SHP77 (cell line): ENCODE data around the gene LCN9.
"Not testable (repeated sequence)": the region's sequence is repeated elsewhere in the genome, so short reads cannot be mapped to it uniquely, and the experiment has no call there.

Source experiments
- DNase-seq, 2 experiments: peaks; one replicate each; lab custom pipeline; 2025; lab: John Stamatoyannopoulos, UW

The LCN9 gene

GRCh38 chr9:135647884-135648283 lies 15.2 kb upstream of the LCN9 start:
- DNase-seq = no peak

DNA sequence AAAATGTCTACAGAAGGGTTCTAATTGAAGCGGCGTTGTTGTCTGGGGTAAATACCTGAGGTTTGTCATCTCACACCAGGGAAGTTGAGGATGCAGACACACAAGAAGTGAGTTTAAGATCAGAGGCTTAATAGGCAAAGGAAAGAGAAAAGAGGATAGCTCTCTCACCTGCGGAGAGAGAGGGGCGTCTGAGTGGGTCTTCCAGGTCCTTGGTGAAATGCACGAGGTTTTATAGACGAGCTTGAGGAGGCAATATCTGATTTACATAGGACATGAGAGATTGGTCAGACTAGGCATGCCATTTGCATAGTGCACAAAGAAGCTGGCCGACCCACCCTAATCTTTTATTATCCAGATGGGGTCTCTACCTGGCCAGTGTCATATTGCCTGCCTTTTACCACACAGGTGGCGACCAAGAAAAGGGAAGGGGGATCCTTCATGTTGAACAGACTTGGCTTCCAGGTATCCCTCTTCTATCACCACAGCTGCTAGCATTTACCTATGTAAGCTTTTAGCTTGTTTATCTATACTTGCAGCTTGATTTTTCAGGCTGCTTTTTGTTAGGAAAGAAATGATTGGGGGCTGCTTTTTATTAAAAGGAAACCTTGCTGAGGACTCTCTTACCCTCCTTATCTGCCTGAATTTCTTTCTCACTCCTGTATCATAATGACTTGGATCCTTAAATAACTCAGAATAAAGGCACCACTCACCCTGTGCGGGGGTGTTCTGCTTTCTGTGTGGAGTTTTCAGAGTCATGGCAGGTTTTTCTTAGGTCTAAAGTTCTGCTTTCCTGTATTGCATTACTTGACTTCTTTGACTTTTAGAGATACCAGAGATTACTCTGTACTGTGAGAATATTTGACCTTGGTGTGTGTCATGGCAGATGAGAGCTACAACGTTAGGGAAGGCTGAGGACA lies 14.4 kb upstream of the LCN9 start:
- DNase-seq = no peak

- no peak for DNase-seq
Observed at GRCh38 chr9:135649508-135649907, 13.6 kb upstream of the LCN9 start.

DNA sequence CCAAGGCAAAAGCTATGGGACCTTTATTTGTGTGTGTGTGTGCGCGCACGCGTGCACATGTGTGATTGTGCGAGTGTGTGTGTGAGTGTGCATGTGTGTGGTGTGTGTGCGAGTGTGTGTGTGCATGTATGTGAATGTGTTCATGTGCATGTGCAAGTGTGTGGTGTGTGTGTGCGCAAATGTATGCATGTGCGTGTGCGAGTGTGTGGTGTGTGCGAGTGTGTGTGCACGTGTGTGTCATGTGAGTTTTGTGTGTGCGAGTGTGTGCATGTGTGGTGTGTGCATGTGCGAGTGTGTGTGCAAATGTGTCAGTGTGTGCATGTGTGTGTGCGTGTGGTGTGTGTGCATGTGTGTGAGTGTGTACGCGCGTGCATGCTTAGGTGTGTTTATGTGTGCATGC lies 12.7 kb upstream of the LCN9 start:
- DNase-seq = no peak

GRCh38 chr9:135655317-135655716 lies 7.8 kb upstream of the LCN9 start:
- DNase-seq = no peak

DNA sequence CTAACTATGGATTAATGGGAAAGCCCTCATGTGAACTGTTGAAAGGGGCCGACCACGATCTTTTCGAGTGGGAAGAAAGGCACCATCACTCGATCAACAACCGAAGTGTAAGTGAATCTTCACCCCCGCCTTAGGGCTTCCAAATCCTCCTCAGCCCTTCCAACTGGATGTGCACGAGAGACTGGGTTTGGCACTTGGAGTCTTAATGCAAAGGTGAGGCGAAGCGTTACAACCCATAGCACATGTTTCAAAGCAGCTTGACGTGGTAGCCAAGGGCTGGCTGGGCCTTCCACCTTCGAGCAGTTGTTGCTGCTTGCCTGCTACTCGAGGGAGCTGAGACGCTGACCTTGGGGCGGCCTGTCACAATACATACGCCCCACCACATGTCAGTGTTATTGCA lies 5.7 kb upstream of the LCN9 start:
- DNase-seq = no peak

- DNase-seq = no peak
Observed at GRCh38 chr9:135659252-135659651, 3.9 kb upstream of the LCN9 start.

GRCh38 chr9:135660407-135660806 lies 2.7 kb upstream of the LCN9 start:
- DNase-seq = no peak

GRCh38 chr9:135661816-135662560 lies 1.1 kb upstream of the LCN9 start:
- no peak for DNase-seq

DNA sequence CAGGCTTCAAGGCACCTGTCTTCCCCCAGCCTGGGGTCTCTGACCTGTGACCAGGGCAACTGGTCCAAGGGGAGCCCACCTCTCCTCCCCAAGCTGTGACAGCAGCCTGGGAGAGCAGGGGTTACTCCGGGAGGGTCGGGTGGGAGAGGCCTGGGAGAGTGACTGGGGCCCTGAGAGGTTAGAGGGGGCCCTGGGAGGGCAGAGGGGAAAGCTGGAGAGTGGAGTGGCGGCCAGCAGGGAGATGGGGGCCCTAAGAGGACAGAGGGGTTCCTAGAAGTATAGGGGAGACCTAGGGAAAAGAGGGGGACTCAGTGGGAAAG lies 302 bp downstream of the LCN9 start:
- DNase-seq = no peak

DNA sequence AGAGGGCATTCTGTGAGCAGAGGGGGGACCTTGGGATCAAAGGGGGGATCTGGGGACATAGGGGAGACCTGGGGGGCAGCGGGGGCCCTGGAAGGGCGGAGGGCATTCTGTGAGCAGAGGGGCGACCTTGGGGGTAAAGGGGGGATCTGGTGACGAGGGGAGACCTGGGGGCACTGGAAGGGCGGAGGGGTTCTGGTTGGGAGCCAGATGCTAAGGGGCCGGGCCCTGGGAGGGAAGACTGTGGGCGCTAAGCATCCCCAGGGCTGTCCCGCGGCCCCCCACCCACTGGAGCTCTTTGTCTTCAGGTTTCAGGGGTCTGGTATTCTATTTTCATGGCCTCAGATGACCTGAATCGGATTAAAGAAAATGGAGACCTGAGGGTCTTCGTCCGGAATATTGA lies 748 bp downstream of the LCN9 start:
- no peak for DNase-seq

- no peak for DNase-seq
Observed at GRCh38 chr9:135664266-135664665, 1.2 kb downstream of the LCN9 start.

DNA sequence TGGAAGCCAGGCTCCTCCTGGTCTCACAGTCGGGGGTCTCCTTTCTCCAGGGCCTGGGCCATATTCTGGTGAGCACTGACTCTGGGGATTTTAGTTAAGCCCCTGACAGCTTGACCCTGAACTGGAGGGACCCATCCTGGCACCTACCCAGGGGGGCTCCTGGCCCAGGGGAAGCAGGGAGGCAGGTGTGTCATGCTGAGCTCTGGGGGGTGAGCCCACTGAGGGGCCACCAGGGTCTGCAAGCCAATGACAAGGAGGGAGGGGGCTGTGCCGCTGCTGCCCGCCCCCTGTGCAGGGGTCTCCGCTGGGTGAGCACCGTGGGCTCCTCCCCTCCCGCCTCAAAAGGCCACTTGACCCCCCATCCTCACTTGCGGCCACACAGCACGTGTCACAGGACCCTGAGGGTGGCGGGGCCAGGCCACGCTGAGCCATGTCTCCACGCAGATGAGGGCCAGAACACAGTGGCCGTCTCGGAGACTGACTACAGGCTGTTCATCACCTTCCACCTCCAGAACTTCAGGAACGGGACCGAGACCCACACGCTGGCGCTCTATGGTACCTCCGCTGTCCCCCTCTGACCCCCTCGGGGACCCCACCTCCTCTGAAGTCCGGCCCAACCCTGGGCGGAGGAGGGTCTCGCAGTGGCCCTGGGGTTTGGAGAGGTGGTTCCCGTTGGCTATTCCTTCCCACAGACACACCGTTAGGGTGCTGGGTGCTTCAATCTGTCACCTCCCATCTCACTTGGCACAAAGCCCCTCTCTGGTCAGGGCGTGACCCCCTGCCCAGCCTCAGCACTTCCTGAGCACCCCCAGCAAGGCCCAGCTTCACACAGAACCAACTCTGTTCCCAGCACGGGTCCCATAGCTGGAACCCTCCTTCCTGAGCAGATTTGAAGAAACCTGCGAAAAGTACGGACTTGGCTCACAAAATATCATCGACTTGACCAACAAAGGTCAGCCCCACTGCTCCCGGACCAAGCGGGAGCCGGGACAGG lies 2.0 kb downstream of the LCN9 start:
- DNase-seq = no peak

GRCh38 chr9:135665795-135666189 lies 2.7 kb downstream of the LCN9 start:
- DNase-seq = no peak

DNA sequence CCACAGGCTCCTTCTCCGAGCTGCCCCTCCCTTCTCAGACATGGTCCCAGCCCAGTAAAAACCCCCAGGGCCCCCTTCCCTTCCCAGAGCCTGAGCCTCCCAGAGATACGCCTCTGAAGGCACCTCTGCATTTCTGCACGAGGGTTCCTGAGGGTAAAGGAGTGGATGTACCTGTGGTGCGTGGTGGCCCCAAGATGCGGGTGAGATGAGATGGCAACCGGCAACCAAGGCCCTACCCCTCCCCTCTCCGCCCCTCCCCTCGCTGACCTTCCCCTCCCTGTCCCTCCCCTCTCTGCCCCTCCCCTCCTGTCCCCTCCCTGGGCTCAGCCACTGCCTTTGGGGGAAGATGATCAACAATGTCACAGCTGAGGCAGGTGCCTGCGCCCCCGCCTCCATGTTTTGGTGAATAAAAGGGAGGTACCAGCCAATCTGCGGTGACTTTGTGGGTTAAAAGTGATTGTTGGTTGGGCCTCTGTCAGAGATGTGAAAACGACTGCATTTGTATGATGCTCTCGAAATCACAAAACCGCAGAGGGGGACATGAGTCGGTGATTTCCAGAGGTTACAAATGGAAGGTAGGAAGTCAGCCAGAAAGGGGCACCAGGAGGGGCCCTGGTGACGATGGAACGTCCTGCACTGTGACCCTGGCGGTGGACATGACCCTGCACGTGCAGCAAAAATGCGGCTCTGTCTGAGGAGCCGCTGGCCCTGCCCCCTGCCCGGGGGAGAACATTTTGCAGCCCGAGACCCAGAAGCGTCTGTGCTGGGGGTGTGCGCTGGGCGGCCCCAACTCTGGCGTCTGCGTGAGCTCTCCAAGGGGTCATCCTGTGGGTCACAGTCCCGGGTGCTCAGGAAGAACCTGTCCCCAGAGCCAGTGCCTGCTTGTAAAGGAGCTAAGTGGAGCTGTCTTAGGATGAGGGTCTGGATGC lies 3.7 kb downstream of the LCN9 start:
- no peak for DNase-seq

DNA sequence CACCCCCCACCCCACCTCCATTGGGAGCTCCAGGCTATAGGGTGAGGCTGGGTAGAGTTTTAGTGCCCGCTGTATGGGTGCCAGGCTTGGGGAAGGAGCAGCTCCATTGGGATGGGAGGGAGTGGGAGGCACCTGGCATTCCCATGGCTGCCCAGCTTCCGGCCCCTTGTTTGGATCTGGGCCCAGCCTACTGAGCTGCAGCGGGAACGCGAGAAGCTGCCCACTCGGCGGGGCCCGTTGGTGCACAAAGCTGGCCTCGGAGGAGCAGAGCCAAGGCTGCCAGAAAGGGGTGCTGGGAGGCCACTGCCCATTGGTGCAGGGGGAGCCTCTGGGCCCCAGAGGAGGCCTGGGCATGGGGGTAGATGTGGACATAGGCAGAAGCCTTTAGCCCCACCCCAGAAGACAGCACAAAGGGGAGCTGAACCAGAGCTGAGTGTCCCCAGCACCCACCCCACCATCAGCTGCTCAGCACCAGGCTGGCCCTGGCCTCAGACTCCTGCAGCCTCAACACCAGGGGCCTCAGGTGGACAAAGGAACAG lies 4.4 kb downstream of the LCN9 start:
- no peak for DNase-seq

DNA sequence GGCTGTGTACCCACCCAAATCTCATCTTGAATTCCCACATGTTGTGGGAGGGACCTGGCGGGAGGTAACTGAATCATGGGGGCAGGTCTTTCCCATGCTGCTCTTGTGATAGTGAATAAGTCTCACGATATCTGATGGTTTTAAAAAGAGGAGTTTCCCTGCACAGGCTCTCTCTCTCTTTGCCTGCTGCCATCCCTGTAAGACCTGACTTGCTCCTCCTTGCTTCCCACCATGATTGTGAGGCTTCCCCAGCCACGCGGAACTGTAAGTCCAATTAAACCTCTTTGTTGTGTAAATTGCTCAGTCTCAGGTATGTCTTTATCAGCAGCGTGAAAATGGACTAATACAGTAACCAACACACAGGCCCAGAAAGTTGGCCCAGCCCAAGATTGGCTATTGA lies 5.9 kb downstream of the LCN9 start:
- not testable (repeated sequence) for DNase-seq

DNA sequence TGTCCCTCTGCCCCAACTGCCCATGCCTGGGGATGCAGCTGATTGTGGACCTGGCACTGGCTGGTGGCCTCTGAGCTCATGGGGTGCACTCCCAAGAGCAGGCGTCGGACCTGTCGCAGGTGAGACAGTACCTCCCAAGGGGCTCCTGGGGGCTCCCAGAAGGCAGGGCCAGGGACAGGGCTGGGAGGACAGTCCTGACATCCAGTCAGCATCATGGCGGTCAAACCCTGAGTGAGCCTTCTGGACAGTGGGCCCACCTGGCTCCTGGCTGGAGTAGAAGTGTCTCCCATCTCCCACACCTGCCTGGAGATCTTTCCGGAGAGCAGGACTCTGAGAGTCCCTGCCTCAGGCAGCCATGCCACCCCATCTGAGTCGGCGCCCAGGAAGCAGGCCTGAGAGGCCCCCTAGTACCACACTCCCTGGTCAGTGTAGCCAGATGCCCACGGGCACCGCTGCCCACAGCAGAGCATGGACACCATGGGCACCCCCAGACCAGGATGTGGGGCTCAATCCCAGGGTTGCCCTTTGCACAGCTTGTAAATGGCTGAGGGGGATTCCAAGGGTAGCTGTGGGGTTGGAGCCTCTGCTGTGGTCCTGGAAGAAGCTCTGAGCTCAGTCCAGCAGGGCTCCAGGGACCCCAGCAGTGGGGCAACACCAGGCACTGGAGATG lies 6.6 kb downstream of the LCN9 start:
- DNase-seq = no peak

DNA sequence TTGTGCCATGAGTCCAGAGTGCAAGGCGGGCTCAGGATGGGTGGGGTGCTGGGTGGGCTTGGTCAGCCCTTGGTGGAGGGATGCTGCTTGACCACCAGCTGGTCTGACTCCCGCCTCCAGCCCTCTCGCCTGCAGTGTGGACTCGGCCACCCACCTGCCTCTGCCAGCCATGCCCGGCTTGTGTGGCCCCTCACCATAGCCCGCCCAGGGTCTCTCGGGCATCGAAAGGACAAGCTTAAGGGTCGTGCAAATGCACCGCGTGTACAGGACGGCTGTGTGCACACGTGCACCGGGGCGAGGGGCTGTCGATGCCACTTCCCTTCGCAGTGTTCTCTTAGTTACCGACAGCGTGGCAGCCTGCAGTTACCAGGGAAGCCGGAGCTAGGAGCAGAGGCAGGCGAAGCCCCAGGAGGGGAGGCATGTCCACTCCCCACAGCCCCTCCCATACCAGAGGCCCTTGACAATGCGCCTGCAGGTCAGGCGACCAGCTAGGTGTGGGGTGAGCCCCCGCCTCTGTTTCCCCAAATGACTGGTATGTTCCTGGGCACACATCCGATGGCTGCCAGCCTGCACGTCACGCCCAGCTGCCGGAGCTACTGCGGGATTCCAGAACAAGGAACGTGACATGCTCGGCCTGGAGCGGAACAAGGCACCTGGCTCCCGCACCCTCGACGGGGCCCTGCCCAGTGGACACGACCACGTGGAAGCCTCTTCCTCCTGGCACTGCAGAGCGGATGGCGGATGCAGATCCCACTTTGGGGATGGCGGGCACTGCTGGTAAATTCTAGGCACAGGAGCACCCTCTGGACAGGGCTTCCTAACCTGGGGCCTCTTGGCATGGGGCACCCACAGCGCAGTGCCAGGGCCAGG lies 7.8 kb downstream of the LCN9 start:
- no peak for DNase-seq
